Muscle of leg (tissue), 11 donors: ENCODE measurements around the gene DRD1. TPM values are rescaled to one million over a fixed set of nuclear protein-coding genes. Genes with fewer than 3 reads are reported as not detected.
"Not testable (repeated sequence)": the region's sequence is repeated elsewhere in the genome, so short reads cannot be mapped to it uniquely, and the experiment has no call there.

Experiments
- DNase-seq: peaks from one replicate; pipeline ENCODE4 v3.0.0; 2013
- H3K27ac ChIP-seq: one replicate; pipeline ENCODE4 v1.5.1; 2013; ENCODE audit warnings: mild to moderate bottlenecking, low read length, control low read depth
- H3K27me3 ChIP-seq: one replicate; pipeline ENCODE4 v1.6.1; 2013; ENCODE audit warnings: low read length; ENCODE audit not compliant: control insufficient read depth, insufficient read depth
- H3K36me3 ChIP-seq: one replicate; pipeline ENCODE4 v1.6.1; 2013; ENCODE audit warnings: low read length; ENCODE audit not compliant: control insufficient read depth, insufficient read depth
- H3K4me1 ChIP-seq: one replicate; pipeline ENCODE4 v1.6.1; 2013; ENCODE audit warnings: low read length; ENCODE audit not compliant: control insufficient read depth, insufficient read depth
- H3K4me3 ChIP-seq: one replicate; pipeline ENCODE4 v1.5.1; 2013; ENCODE audit warnings: low read length, control low read depth
- H3K9me3 ChIP-seq: replicated peaks from 2 replicates; pipeline ENCODE4 v1.6.1; 2013; ENCODE audit warnings: low read depth, low read length; ENCODE audit not compliant: control insufficient read depth
- whole genome bisulfite sequencing: methylation state at CpG from one replicate; pipeline ENCODE4 v1.1.5; 2013; ENCODE audit warnings: missing lambda C conversion rate; ENCODE audit not compliant: insufficient coverage; 5-methylcytosine and 5-hydroxymethylcytosine counted together
- polyA plus RNA-seq, 8 donors: library from polyadenylated mRNA; unstranded; fragments of 120-200 nt; gene quantifications; one replicate each; pipeline versions ENCODE4 v1.2.1 to v1.2.3, GENCODE V29; 2013; ENCODE audit warnings: inconsistent platforms in 1 of 8, low replicate concordance in 1 of 8; ENCODE audit not compliant: insufficient read length in 8 of 8, insufficient read depth in 1 of 8
- total RNA-seq: library from RNA; stranded (reverse); fragments of 120-200 nt; gene quantifications from one replicate; pipeline ENCODE4 v1.2.4, GENCODE V29; 2013

DRD1 gene
- total and polyA plus RNA-seq, 9 donors = under 0.01 to 0.16 (median 0.06) TPM; not detected in 4

DNA sequence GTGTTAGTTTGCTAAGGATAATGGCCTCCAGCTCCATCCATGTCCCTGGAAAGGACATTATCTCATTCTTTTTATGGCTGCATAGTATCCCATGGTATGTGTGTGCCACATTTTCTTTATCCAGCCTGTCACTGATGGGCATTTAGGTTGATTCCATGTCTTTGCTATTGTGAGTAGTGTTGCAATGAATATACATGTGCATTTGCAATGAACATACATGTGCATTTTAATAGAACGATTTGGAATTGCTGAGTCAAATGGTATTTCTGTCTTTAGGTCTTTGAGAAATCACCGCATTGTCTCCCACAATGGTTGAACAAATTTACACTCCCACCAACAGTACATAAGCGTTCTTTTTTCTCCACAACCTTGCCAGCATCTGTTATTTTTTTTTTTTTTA is 37.7 kb downstream of the DRD1 start:
- Histone ChIP-seq H3K4me3 (no peak overlapping the region), H3K27me3 (no peaks in the 10 kb centered on the region), H3K36me3 (no peaks in the 10 kb centered on the region), H3K9me3 (no peaks in the 10 kb centered on the region), H3K4me1 (no peaks in the 10 kb centered on the region), H3K27ac (no peak overlapping the region)
- no peak for DNase-seq
- no CpG with 5 or more reads among the region's 3 CpGs for WGBS

DNA sequence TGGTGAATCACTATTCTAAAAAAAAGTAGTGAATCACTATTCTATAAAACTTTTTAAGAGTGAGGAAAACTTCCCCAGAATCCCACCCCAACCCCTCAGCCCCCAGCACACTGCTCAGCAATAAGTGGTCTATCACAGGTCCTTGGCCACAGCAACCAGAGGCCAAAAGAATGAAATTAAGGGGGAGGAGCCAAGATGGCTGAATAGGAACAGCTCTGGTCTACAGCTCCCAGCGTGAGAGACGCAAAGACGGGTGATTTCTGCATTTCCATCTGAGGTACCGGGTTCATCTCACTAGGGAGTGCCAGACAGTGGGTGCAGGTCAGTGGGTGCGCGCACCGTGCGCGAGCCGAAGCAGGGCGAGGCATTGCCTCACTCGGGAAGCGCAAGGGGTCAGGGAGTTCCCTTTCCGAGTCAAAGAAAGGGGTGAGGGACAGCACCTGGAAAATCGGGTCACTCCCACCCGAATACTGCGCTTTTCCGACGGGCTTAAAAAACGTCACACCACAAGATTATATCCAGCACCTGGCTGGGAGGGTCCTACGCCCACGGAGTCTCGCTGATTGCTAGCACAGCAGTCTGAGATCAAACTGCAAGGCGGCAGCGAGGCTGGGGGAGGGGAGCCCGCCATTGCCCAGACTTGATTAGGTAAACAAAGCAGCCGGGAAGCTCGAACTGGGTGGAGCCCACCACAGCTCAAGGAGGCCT is 46.2 kb downstream of the DRD1 start:
- not testable (repeated sequence) for DNase-seq, H3K9me3 ChIP-seq, H3K4me1 ChIP-seq, H3K36me3 ChIP-seq, H3K27me3 ChIP-seq, H3K27ac ChIP-seq, H3K4me3 ChIP-seq
- WGBS = 79% methylated on average over 10 of the region's 28 CpGs

DNA sequence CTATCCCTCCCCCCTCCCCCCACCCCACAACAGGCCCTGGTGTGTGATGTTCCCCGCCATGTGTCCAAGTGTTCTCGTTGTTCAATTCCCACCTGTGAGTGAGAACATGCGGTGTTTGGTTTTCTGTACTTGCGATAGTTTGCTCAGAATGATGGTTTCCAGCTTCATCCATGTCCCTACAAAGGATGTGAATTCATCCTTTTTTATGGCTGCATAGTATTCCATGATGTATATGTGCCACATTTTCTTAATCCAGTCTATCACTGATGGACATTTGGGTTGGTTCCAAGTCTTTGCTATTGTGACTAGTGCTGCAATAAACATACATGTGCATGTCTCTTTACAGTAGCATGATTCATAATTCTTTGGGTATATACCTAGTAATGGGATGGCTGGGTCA is 48.6 kb downstream of the DRD1 start:
- DNase-seq, H3K9me3 ChIP-seq, H3K36me3 ChIP-seq, H3K27me3 ChIP-seq, H3K27ac ChIP-seq, H3K4me1 ChIP-seq, H3K4me3 ChIP-seq: not testable (repeated sequence)
- WGBS = no CpG with 5 or more reads among the region's 4 CpGs

DNA sequence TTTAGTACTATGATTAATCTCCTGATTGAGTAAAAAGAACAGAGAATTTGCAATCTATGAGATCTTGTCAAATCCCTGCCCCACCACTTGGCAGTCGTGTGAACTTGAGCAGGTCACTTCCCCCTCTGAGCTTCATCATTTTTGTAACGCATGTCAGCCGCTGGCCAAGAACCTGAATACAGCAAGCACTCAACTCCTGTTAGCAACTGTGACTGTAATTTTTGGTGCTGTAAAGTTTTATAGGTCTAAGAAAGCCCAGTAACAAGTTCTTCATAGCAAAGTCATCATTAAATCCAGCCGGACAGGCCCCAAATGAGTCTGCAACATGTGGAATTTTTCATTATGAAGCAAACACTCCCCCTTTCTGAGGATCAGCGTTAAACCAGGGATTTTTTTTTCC is 49.4 kb downstream of the DRD1 start:
- H3K4me3 ChIP-seq = no peak overlapping the region
- 20% methylated on average over 1 of the region's 5 CpGs for whole genome bisulfite sequencing
- H3K27ac ChIP-seq = no peak overlapping the region
- no peaks in the 10 kb centered on the region for H3K9me3 ChIP-seq
- H3K36me3 ChIP-seq = no peaks in the 10 kb centered on the region
- no peaks in the 10 kb centered on the region for H3K27me3 ChIP-seq
- DNase-seq = no peak
- no peaks in the 10 kb centered on the region for H3K4me1 ChIP-seq

DNA sequence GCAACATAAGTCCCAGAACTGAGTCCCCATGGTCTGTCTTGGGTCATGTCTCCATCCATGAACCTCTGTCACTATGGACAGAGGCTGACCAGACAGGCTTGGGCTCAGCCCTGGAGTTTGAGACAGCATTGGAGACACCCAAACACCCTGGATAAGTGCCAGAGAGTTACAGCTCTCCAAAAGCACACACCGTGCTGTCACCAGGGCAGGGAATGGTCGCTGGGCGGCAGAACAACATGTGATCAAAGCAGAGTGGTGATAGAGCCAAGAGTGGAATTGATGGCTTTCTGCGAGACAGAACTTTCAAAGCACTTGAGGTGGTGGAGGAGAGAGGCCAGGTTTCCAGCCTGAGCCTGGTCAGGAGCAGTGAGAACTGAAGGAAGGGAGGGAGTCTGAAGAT is 50.1 kb downstream of the DRD1 start:
- DNase-seq = no peak
- Histone ChIP-seq H3K9me3 (no peaks in the 10 kb centered on the region), H3K4me1 (no peaks in the 10 kb centered on the region), H3K36me3 (no peaks in the 10 kb centered on the region), H3K27ac (no peak overlapping the region), H3K27me3 (no peaks in the 10 kb centered on the region), H3K4me3 (no peak overlapping the region)
- 51% methylated on average over 4 of the region's 4 CpGs for WGBS

DNA sequence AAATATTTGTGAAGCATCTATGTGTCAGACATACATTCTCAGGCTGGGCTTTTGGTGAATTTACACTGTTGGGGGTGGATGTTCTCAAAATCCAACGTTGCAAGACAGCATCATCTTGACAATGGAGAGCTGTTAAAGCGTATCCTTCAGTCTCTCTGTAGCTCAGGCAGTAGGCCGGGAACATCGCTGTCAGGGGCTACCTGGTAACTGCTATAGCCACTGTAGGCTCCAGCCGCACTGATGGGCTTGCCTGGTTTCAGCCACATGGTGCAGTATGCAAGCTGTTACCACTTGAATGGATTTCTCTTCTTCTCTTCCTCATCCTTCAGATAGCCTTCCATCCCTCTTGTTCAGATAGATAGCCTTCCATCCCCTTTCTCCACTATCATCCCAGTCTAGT is 51.7 kb downstream of the DRD1 start:
- Histone ChIP-seq H3K27me3 (no peaks in the 10 kb centered on the region), H3K4me3 (no peak overlapping the region), H3K27ac (no peak overlapping the region), H3K36me3 (no peaks in the 10 kb centered on the region), H3K4me1 (no peaks in the 10 kb centered on the region), H3K9me3 (no peaks in the 10 kb centered on the region)
- WGBS = 86% methylated on average over 5 of the region's 5 CpGs
- no peak for DNase-seq

DNA sequence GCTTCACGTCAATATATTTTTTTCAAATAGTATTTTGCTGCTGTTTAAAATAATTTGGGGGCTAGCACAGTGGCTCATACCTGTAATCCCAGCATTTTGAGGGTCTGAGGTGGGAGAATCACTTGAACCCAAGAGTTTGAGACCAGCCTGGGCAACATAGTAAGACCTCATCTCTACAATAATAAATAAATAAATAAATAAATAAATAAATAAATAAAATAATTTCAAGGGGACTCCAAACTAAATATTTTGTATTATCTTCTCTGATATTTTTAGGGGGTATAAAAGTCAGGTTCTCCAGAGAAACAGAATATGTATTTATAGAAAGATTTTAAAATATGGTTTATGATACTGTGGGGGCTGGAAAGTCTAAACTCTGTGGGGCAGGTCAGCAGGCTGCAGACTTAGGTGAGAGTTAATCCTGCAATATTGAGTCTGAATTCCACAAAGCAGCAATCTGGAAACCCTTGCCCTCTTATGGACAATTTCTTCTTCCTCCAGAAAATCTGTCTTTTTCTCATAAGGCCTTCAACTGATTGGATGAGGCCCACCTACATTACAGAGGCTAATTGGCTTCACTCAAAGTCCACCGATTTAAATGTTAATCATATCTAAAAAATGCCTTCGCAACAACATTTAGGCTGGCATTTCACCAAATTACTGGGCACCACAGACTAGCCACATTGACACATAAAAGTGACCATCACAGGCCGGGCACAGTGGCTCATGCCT is 53.5 kb downstream of the DRD1 start:
- H3K4me1 ChIP-seq = no peaks in the 10 kb centered on the region
- no peaks in the 10 kb centered on the region for H3K27me3 ChIP-seq
- no peak for DNase-seq
- no peaks in the 10 kb centered on the region for H3K36me3 ChIP-seq
- H3K9me3 ChIP-seq = no peaks in the 10 kb centered on the region
- WGBS = 100% methylated on average over 1 of the region's 4 CpGs
- H3K4me3 ChIP-seq = no peak overlapping the region
- no peak overlapping the region for H3K27ac ChIP-seq

Other genes starting within 250 kb of the DRD1 start
- 21.6 TPM for gene SFXN1, start 34.4 kb upstream of the DRD1 start, total RNA-seq
- 10 to 100 TPM; 15.4 to 22.7 (median 20.1) TPM for gene SFXN1, start 34.4 kb upstream of the DRD1 start, polyA plus RNA-seq
- 0.35 TPM for gene HRH2, start 213.9 kb upstream of the DRD1 start, total RNA-seq
- gene HRH2, start 213.9 kb upstream of the DRD1 start, polyA plus RNA-seq = 1 to 10 TPM in 3 of 8 donors, under 1 TPM in 5; 0.76 to 1.5 (median 0.93) TPM